Natural killer cell (primary cell): Measurements from ENCODE around the gene CTIF. TPM values are rescaled to one million over a fixed set of nuclear protein-coding genes. Genes with fewer than 3 reads are reported as not detected.

Experiments used
- ATAC-seq, 3 donors: fragments of 150-1000 bp in 2 of 3; fragments of 200-7000 bp in 1 of 3; cut with Tn5 transposase; 1 replicate in 1 of 3; 2 replicates in 2 of 3; pipeline ENCODE4 v1.10.0; 2021; ENCODE audit warnings: mild to moderate bottlenecking in 2 of 3, moderate library complexity in 2 of 3
- DNase-seq, 2 donors: peaks; one replicate each; pipeline versions ENCODE4 v3.0.0 to v3.0.0-alpha.2; 2013 to 2021; ENCODE audit warnings: mixed read lengths in 1 of 2
- H3K27ac ChIP-seq: one replicate; pipeline ENCODE4 v1.5.1; 2013; ENCODE audit warnings: mild to moderate bottlenecking, low read length
- H3K27me3 ChIP-seq: one replicate; pipeline ENCODE4 v1.6.1; 2013; ENCODE audit warnings: low read length; ENCODE audit not compliant: control insufficient read depth, insufficient read depth
- H3K36me3 ChIP-seq: one replicate; pipeline ENCODE4 v1.6.1; 2013; ENCODE audit warnings: low read length; ENCODE audit not compliant: control insufficient read depth, insufficient read depth
- H3K4me1 ChIP-seq: one replicate; pipeline ENCODE4 v1.6.1; 2013; ENCODE audit warnings: low read length; ENCODE audit not compliant: control insufficient read depth, insufficient read depth
- H3K4me3 ChIP-seq: one replicate; pipeline ENCODE4 v1.5.1; 2013; ENCODE audit warnings: low read length
- H3K9me3 ChIP-seq: one replicate; pipeline ENCODE4 v1.6.1; 2013; ENCODE audit warnings: low read length; ENCODE audit not compliant: control insufficient read depth, insufficient read depth
- H3K27ac Mint-ChIP-seq, 2 donors: one replicate each; pipeline ENCODE4 v1.8.0; 2022; ENCODE audit warnings: mild to moderate bottlenecking in 2 of 2, mixed read lengths in 2 of 2, moderate library complexity in 1 of 2
- H3K27me3 Mint-ChIP-seq, 2 donors: one replicate each; pipeline ENCODE4 v1.8.0; 2022; ENCODE audit warnings: low read depth in 2 of 2, mixed read lengths in 2 of 2
- H3K36me3 Mint-ChIP-seq: one replicate; pipeline ENCODE4 v1.8.0; 2022; ENCODE audit warnings: mixed read lengths
- H3K4me1 Mint-ChIP-seq, 2 donors: one replicate each; pipeline ENCODE4 v1.8.0; 2022; ENCODE audit warnings: mixed read lengths in 2 of 2
- H3K4me3 Mint-ChIP-seq: one replicate; pipeline ENCODE4 v1.8.0; 2022; ENCODE audit warnings: mild to moderate bottlenecking, moderate library complexity, mixed read lengths
- H3K9me3 Mint-ChIP-seq, 2 donors: one replicate each; pipeline ENCODE4 v1.8.0; 2022; ENCODE audit warnings: mixed read lengths in 2 of 2
- CTCF ChIP-seq: fragments of 200-600 bp; IDR thresholded peaks from one replicate; pipeline ENCODE4 v1.8.0; 2022; ENCODE audit warnings: antibody characterized with exemption
- WGBS: methylation state at CpG from one replicate; pipeline ENCODE4 v1.1.7; 2013; ENCODE audit warnings: missing lambda C conversion rate; ENCODE audit not compliant: insufficient coverage; 5-methylcytosine and 5-hydroxymethylcytosine counted together
- intact Hi-C: fragments of 100-400 bp; cut with micrococcal nuclease; formaldehyde crosslinking; loops from one replicate; pipeline ENCODE4 v1.14.2; 2022
- total RNA-seq, 4 donors: library from RNA; stranded (reverse); fragments of 120-200 nt in 1 of 4; gene quantifications; one replicate each; pipeline versions ENCODE4 v1.2.3 to v1.2.4, GENCODE V29; 2013 to 2022

The CTIF gene
- total RNA-seq, 3 donors from 2014 or later (not counting 1 experiment from before 2014, with no cell fraction given), result 6.9 to 10.2 (median 8.2) TPM

GRCh38 chr18:48836806-48837615 is 298.2 kb downstream of the CTIF start:
- intact Hi-C loops, result loop anchor here (10.0 kb wide), 1 partner anchor 978 kb away; the partner anchor contains the start of gene ACAA2
- peaks cover 100% of the 10 kb centered on the region for H3K4me1 ChIP-seq
- ATAC-seq, result no peak
- H3K9me3 Mint-ChIP-seq, result no peaks in the 10 kb centered on the region
- no peaks in the 10 kb centered on the region for H3K36me3 ChIP-seq
- DNase-seq, result peak in 1 of 2 donors; percentile 36
- H3K4me3 ChIP-seq, result no peak overlapping the region
- H3K4me1 Mint-ChIP-seq, result peaks cover 81 to 99% of the 10 kb centered on the region in 2 donors
- H3K27me3 ChIP-seq, result no peaks in the 10 kb centered on the region
- no peaks in the 10 kb centered on the region for H3K9me3 ChIP-seq
- no peaks in the 10 kb centered on the region for H3K36me3 Mint-ChIP-seq
- WGBS, result 93% methylated on average over 13 of the region's 13 CpGs
- peak overlapping the region; percentile 96 for H3K27ac ChIP-seq
- peak overlapping the region; percentile 57 for H3K4me3 Mint-ChIP-seq
- no peak for TF ChIP-seq CTCF
- no peaks in the 10 kb centered on the region for H3K27me3 Mint-ChIP-seq
- H3K27ac Mint-ChIP-seq, result peak overlapping the region; percentile 94 to 100

DNA sequence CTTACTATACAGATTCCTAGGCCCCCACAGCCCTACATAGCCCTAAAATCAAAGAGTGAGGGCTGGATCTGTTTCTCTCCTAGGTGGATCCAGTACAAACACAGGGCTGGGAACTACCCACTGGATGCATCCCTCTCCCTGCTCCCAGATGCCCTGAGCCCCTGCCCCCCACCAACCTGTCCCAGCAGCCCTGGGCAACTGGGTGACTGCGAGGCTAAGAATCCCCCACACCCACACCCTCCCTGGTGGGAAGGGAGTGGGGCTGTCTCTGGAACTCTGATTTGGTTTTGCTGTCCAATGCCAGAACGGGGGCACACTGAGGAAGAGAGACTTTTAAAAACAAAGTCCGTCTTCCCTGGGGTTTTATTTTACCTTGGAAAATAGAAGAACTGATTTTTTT is 298.8 kb downstream of the CTIF start:
- H3K4me3 ChIP-seq, result no peak overlapping the region
- Mint-ChIP-seq H3K27me3 (no peaks in the 10 kb centered on the region), H3K9me3 (no peaks in the 10 kb centered on the region), H3K4me1 (peaks cover 81 to 99% of the 10 kb centered on the region in 2 donors), H3K4me3 (peak overlapping the region; percentile 57), H3K36me3 (no peaks in the 10 kb centered on the region), H3K27ac (peak overlapping the region; percentile 94 to 100)
- H3K4me1 ChIP-seq, result peaks cover 100% of the 10 kb centered on the region
- DNase-seq (no peak), ATAC-seq (no peak)
- no peaks in the 10 kb centered on the region for H3K27me3 ChIP-seq
- TF ChIP-seq CTCF, result no peak
- no peaks in the 10 kb centered on the region for H3K36me3 ChIP-seq
- WGBS, result 100% methylated on average over 1 of the region's 3 CpGs
- intact Hi-C loops, result loop anchor here (10.0 kb wide), 1 partner anchor 977 kb away; the partner anchor contains the start of gene ACAA2
- no peaks in the 10 kb centered on the region for H3K9me3 ChIP-seq
- peak overlapping the region; percentile 96 for H3K27ac ChIP-seq

GRCh38 chr18:48838166-48838775 is 299.4 kb downstream of the CTIF start:
- Mint-ChIP-seq H3K9me3 (no peaks in the 10 kb centered on the region), H3K4me1 (peaks cover 77 to 99% of the 10 kb centered on the region in 2 donors), H3K4me3 (peak overlapping the region; percentile 82), H3K27ac (peak overlapping the region; percentile 94 to 100), H3K27me3 (no peaks in the 10 kb centered on the region), H3K36me3 (no peaks in the 10 kb centered on the region)
- no peak for DNase-seq
- Histone ChIP-seq H3K27me3 (no peaks in the 10 kb centered on the region), H3K4me3 (no peak overlapping the region), H3K4me1 (peaks cover 100% of the 10 kb centered on the region), H3K9me3 (no peaks in the 10 kb centered on the region), H3K27ac (peak overlapping the region; percentile 96), H3K36me3 (no peaks in the 10 kb centered on the region)
- intact Hi-C loops, result loop anchor here (10.0 kb wide), 1 partner anchor 977 kb away; the partner anchor contains the start of gene ACAA2
- no peak for TF ChIP-seq CTCF
- WGBS, result 91% methylated on average over 12 of the region's 12 CpGs
- no peak for ATAC-seq
